ENCODE data around the gene SEPTIN6. TPM values are rescaled to one million over a fixed set of nuclear protein-coding genes. Genes with fewer than 3 reads are reported as not detected.

Gene SEPTIN6
- total RNA-seq, 1 donor from 2014 or later: 20.9 TPM

DNA sequence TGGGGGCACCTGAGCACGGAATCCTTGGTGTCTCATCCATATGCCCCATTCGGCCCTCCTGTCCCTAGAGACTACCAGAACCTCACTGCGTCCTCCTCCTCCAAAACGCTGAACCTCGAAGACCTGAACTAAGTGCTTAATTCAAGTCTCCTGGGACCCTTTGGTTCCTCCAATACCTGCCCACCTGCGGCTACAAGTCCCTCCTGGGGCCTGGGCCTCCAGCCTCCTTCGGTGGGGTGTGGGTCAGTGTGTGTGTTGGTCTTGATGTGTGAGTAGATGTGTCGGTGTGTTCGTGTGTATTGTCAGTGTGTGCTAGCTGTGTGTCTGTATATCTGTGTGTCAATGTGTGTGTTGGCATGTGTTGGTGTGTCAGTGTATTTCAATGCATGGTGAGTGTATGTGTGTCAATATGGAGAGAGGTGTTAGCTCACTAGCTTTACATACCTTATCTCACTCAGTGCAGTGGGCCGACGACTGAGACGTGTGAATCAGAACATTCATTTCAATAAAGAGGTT, 2.6 kb upstream of the SEPTIN6 start:
- no peak for ATAC-seq
- intact Hi-C loops (cut with DNase I): no loop called here
- no peak overlapping the region for H3K27ac ChIP-seq
- no peaks in the 10 kb centered on the region for H3K9me3 ChIP-seq
- no peaks in the 10 kb centered on the region for H3K27me3 ChIP-seq
- no peak for DNase-seq
- no peaks in the 10 kb centered on the region for H3K4me1 ChIP-seq
- H3K4me3 ChIP-seq: no peak overlapping the region
- TF ChIP-seq, protein P1, sequence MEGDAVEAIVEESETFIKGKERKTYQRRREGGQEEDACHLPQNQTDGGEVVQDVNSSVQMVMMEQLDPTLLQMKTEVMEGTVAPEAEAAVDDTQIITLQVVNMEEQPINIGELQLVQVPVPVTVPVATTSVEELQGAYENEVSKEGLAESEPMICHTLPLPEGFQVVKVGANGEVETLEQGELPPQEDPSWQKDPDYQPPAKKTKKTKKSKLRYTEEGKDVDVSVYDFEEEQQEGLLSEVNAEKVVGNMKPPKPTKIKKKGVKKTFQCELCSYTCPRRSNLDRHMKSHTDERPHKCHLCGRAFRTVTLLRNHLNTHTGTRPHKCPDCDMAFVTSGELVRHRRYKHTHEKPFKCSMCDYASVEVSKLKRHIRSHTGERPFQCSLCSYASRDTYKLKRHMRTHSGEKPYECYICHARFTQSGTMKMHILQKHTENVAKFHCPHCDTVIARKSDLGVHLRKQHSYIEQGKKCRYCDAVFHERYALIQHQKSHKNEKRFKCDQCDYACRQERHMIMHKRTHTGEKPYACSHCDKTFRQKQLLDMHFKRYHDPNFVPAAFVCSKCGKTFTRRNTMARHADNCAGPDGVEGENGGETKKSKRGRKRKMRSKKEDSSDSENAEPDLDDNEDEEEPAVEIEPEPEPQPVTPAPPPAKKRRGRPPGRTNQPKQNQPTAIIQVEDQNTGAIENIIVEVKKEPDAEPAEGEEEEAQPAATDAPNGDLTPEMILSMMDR (IDR thresholded peaks at IDR 0.05): no peak
- H3K36me3 ChIP-seq: no peaks in the 10 kb centered on the region

- Histone ChIP-seq H3K27ac (no peak overlapping the region), H3K9me3 (no peaks in the 10 kb centered on the region), H3K4me3 (no peak overlapping the region), H3K27me3 (no peaks in the 10 kb centered on the region), H3K4me1 (no peaks in the 10 kb centered on the region), H3K36me3 (no peaks in the 10 kb centered on the region)
- ATAC-seq (no peak), DNase-seq (no peak)
- intact Hi-C loops (cut with DNase I): no loop called here
- TF ChIP-seq, protein P1 (IDR thresholded peaks at IDR 0.05): no peak
Observed at GRCh38 chrX:119694601-119695534, 1.9 kb upstream of the SEPTIN6 start.

GRCh38 chrX:119693996-119694451, 1.1 kb upstream of the SEPTIN6 start:
- Histone ChIP-seq H3K27ac (no peak overlapping the region), H3K4me3 (peak overlapping the region; percentile 65), H3K9me3 (no peaks in the 10 kb centered on the region), H3K4me1 (no peaks in the 10 kb centered on the region), H3K27me3 (no peaks in the 10 kb centered on the region), H3K36me3 (no peaks in the 10 kb centered on the region)
- intact Hi-C loops (cut with DNase I): no loop called here
- DNase-seq: no peak
- TF ChIP-seq, protein P1 (IDR thresholded peaks at IDR 0.05): no peak
- peak; percentile 5 for ATAC-seq

DNA sequence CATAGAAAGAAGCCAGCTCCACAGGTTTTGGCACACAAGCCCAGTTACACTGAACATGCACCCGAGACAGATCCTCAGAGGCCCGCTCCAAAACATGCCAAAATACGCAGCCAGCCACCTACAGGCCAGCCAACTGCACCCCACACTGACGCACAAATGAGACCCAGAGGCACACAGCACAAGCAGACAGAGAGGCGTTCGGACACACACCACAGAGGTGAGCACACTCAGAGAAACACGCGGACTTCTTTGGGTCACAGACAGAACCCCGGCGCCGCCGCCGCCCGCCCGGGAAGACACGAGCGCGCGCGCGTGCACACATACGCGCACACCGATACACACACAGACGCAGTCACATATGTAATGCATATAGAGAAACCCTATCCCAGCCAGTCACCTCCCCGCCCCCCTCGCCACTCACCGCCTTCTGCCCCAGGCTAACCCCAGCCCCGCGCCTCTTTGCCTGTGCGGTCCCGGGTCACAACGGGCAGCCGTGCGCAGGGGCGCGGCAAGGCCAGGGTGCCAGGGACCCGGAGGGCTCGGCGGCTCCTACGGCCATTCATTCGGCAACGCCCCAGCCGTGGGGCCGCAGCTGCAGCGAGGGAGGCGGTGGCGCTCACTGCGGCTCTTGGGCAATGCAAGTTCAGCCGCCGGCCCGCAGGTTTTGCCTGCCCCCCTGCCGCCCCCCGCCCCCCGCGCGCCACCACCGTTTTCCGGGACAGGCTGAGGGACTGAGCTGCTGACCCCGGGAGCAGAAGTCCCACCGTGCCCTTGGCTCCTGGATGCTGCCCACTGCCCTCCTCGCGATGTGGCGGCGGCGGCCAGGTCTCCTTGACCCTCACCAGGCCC, 553 bp downstream of the SEPTIN6 start:
- DNase-seq: peak; percentile 68
- H3K9me3 ChIP-seq: no peaks in the 10 kb centered on the region
- peak; percentile 59 for ATAC-seq
- TF ChIP-seq, protein P1 (IDR thresholded peaks at IDR 0.05): no peak
- no peaks in the 10 kb centered on the region for H3K27me3 ChIP-seq
- peak overlapping the region; percentile 65 for H3K4me3 ChIP-seq
- no peaks in the 10 kb centered on the region for H3K36me3 ChIP-seq
- no peaks in the 10 kb centered on the region for H3K4me1 ChIP-seq
- intact Hi-C loops (cut with DNase I): no loop called here
- peak overlapping the region; percentile 63 for H3K27ac ChIP-seq

GRCh38 chrX:119690921-119691716, 1.8 kb downstream of the SEPTIN6 start:
- Histone ChIP-seq H3K9me3 (no peaks in the 10 kb centered on the region), H3K36me3 (no peaks in the 10 kb centered on the region), H3K4me3 (peak overlapping the region; percentile 65), H3K4me1 (peaks cover 5% of the 10 kb centered on the region), H3K27ac (no peak overlapping the region), H3K27me3 (no peaks in the 10 kb centered on the region)
- no peak for DNase-seq
- ATAC-seq: no peak
- TF ChIP-seq, protein P1 (IDR thresholded peaks at IDR 0.05): no peak
- intact Hi-C loops (cut with DNase I): no loop called here

Data from upper lobe of right lung (tissue), 1 donor.